ENCODE measurements around the gene EBLN1. TPM values are rescaled to one million over a fixed set of nuclear protein-coding genes. Genes with fewer than 3 reads are reported as not detected.

The EBLN1 gene
- total and polyA plus RNA-seq, 9 of the 15 experiments (the other 6 are each of a cell fraction or from before 2014, with no cell fraction given), result 0.06 to 3.1 (median 0.80) TPM

DNA sequence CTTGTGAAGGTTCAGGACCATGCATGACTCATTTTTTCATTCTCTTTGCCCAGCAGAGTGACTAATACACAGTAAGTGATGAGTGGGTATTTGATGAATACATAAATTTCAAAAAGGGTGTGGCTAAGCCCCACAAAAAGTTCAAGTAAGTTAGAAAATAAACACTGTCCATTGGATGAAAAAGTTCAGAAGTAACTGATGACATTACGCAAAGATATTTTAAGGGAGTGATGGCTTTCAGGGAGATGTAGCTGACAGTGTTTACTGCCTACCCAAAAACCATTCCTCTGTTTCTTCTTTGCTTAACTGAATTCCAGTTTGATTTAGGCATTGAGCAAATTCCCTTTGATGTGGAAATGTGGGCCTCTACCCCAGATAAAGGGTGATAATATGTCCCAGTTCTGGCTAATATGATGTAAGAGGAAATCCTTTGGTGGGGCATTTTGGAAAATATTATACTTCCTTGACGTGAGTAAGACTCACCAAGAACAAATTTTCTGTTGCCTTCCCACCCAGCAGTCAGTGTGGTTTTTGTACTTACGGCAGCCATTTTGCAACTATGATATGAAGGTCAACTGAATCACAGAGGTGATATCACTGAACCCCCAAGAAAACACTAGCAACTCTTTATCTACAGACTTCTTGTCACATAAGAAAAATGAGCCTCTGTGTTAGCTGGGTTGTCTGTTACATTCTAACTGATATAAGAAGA lies 29.0 kb upstream of the EBLN1 start:
- H2AFZ ChIP-seq (ENCODE audit: low read depth, low read length), result peak overlapping the region; percentile 93
- in situ Hi-C loops (cut with MboI), result no loop called here
- 0 out of 2 replicates have a peak, but pooled peaks have one; percentile 8 for TF ChIP-seq EHMT2 (IDR thresholded peaks at IDR 0.05)
- no peak for TF ChIP-seq KAT2B (IDR thresholded peaks at IDR 0.05; ENCODE audit: low read depth, low read length)
- TF ChIP-seq KLF13 (tag; IDR thresholded peaks at IDR 0.05; ENCODE audit: borderline replicate concordance, low read depth), result no peak
- TF ChIP-seq KHSRP (IDR thresholded peaks at IDR 0.05), result no peak
- TF ChIP-seq HDAC3 (IDR thresholded peaks at IDR 0.05; ENCODE audit: borderline replicate concordance, partially characterized antibody), result no peak
- TF ChIP-seq E2F8 (IDR thresholded peaks at IDR 0.05; ENCODE audit: low read depth, partially characterized antibody), result no peak
- no peak for TF ChIP-seq E4F1 (CRISPR knock-in tag; IDR thresholded peaks at IDR 0.05; ENCODE audit: borderline replicate concordance)
- TF ChIP-seq YY1 (IDR thresholded peaks at IDR 0.05; ENCODE audit: borderline replicate concordance in 1 of 3, control insufficient read depth in 1 of 3, extremely low read depth in 1 of 3, insufficient read depth in 3 of 3, insufficient read length in 1 of 3, insufficient replicate concordance in 2 of 3, low read depth in 1 of 3, low read length in 2 of 3), result peak in 2 of 3 experiments; percentile 16 to 82
- no peak for TF ChIP-seq RFX7 (CRISPR knock-in tag; IDR thresholded peaks at IDR 0.05)
- TF ChIP-seq TEAD1 (CRISPR knock-in tag; IDR thresholded peaks at IDR 0.05), result 0 out of 4 replicates have a peak, but pooled peaks of 1 of the 2 experiments have one; percentile 39
- no peak for TF ChIP-seq DACH1 (IDR thresholded peaks at IDR 0.05; ENCODE audit: partially characterized antibody)
- no peak for TF ChIP-seq ZNF780A (CRISPR knock-in tag; IDR thresholded peaks at IDR 0.05)
- TF ChIP-seq MCM3 (IDR thresholded peaks at IDR 0.05), result no peak
- TF ChIP-seq, protein P1, sequence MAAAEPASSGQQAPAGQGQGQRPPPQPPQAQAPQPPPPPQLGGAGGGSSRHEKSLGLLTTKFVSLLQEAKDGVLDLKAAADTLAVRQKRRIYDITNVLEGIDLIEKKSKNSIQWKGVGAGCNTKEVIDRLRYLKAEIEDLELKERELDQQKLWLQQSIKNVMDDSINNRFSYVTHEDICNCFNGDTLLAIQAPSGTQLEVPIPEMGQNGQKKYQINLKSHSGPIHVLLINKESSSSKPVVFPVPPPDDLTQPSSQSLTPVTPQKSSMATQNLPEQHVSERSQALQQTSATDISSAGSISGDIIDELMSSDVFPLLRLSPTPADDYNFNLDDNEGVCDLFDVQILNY (CRISPR knock-in tag; IDR thresholded peaks at IDR 0.05), result no peak
- TF ChIP-seq ZNF146 (CRISPR knock-in tag; IDR thresholded peaks at IDR 0.05; ENCODE audit: unreplicated experiment), result no peak

More for the DNA sequence above, 29.0 kb upstream of the EBLN1 start:
- POLR2A ChIA-PET, result interaction anchor here (1.1 kb wide), 1 partner anchor 8 kb away, joined by 6 read pairs; no protein-coding TSS in a partner anchor
- no peaks in the 10 kb centered on the region for H4K20me1 ChIP-seq (replicated peaks; ENCODE audit: control insufficient read depth, insufficient read depth, low read length)
- BruUV-seq (replicated peaks), result no TSS peak
- no peak overlapping the region for H3K9ac ChIP-seq (ENCODE audit: insufficient read depth in 1 of 2, low read depth in 2 of 2, low read length in 2 of 2)
- H3K79me2 ChIP-seq (ENCODE audit: control insufficient read depth, insufficient read depth, low read length), result no peaks in the 10 kb centered on the region
- no peaks in the 10 kb centered on the region for H3K27me3 ChIP-seq (ENCODE audit: control insufficient read depth in 2 of 2, insufficient read depth in 2 of 2, low read length in 2 of 2)
- H3K27ac ChIP-seq (ENCODE audit: extremely low read depth, low read depth, low read length), result peak overlapping the region; percentile 56
- 0 out of 2 replicates have a peak overlapping the region, but pooled peaks have one; percentile 7 for H3K4me2 ChIP-seq (ENCODE audit: insufficient read depth, low read length)
- CTCF ChIA-PET (ENCODE audit: low intra/inter-chr PET ratio), result no interaction called here
- no peaks in the 10 kb centered on the region for H3K36me3 ChIP-seq (ENCODE audit: control insufficient read depth, insufficient read depth, low read length)
- 0 out of 2 replicates have a peak, but pooled peaks cover 2% of the 10 kb centered on the region for H3K9me3 ChIP-seq (replicated peaks; ENCODE audit: control insufficient read depth, insufficient read depth, low read depth, low read length)
- H3K4me1 ChIP-seq (replicated peaks in 1 of 2; ENCODE audit: control insufficient read depth in 2 of 2, insufficient read depth in 2 of 2, low read length in 2 of 2), result peaks cover 0 to 11% of the 10 kb centered on the region in 2 experiments; a peak in 3 of 5 replicates
- DNase-seq (ENCODE audit: extremely low read depth in 1 of 4, low spot score in 3 of 4), result peak in 1 of 4 experiments; percentile 30
- ATAC-seq, result peak; percentile 60
- no peaks in the 10 kb centered on the region for H3K9me1 ChIP-seq (ENCODE audit: control insufficient read depth, insufficient read depth, low read length)
- intact Hi-C loops (cut with micrococcal nuclease), result no loop called here
- WGBS (ENCODE audit: insufficient coverage, low coverage, missing lambda C conversion rate), result 32% methylated on average over 3 of the region's 3 CpGs
- H3K4me3 ChIP-seq, result no peak overlapping the region
- peak; percentile 70 for FAIRE-seq

All from K562 (cell line).